Keratinocyte (primary cell): Measurements from ENCODE around the gene SEMA4A. TPM values are rescaled to one million over a fixed set of nuclear protein-coding genes. Genes with fewer than 3 reads are reported as not detected.

ENCODE experiments used
- DNase-seq: peaks from one replicate; pipeline ENCODE4 v3.0.0-alpha.2; 2011; ENCODE audit warnings: low read depth, missing footprints, low spot score
- FAIRE-seq: peaks from 2 replicates; lab custom pipeline; 2011; peaks lifted over from hg19 to GRCh38; lab: Jason Lieb, UNC
- H2AFZ ChIP-seq: 2 replicates; pipeline ENCODE4 v1.6.0; 2012; ENCODE audit warnings: low read length, control low read depth, inconsistent platforms; ENCODE audit not compliant: control insufficient read depth
- H3K27ac ChIP-seq: 2 replicates; pipeline ENCODE4 v1.5.1; 2011; ENCODE audit warnings: low read length; ENCODE audit not compliant: control insufficient read depth, insufficient read depth
- H3K27me3 ChIP-seq: 3 replicates; pipeline ENCODE4 v1.6.0; 2011; ENCODE audit warnings: low read length; ENCODE audit not compliant: control insufficient read depth, insufficient read depth; ENCODE audit errors: extremely low read depth
- H3K36me3 ChIP-seq, 2 experiments: 2 replicates in 1 of 2; 3 replicates in 1 of 2; pipeline ENCODE4 v1.5.1; 2011; ENCODE audit warnings: low read length in 2 of 2, mild to moderate bottlenecking in 1 of 2; ENCODE audit not compliant: control insufficient read depth in 2 of 2, insufficient read depth in 2 of 2; ENCODE audit errors: extremely low read depth in 1 of 2
- H3K4me1 ChIP-seq: 3 replicates; pipeline ENCODE4 v1.5.1; 2011; ENCODE audit warnings: low read length; ENCODE audit not compliant: control insufficient read depth, insufficient read depth; ENCODE audit errors: extremely low read depth
- H3K4me2 ChIP-seq: 3 replicates; pipeline ENCODE4 v1.6.0; 2011; ENCODE audit warnings: low read depth, low read length; ENCODE audit not compliant: control insufficient read depth, insufficient read depth; ENCODE audit errors: extremely low read depth
- H3K4me3 ChIP-seq, 3 experiments: fragments of 200-600 bp in 1 of 3; sonication (generic) in 1 of 3; 2 replicates in 2 of 3; 3 replicates in 1 of 3; pipeline ENCODE4 v1.5.1; 2011 to 2016; ENCODE audit warnings: low read length in 3 of 3, mild to moderate bottlenecking in 3 of 3, control low read depth in 2 of 3, inconsistent platforms in 1 of 3, low read depth in 1 of 3, mixed read lengths in 1 of 3, mixed run types in 1 of 3, moderate library complexity in 1 of 3; ENCODE audit not compliant: control insufficient read depth in 2 of 3, insufficient read depth in 2 of 3; ENCODE audit errors: extremely low read depth in 1 of 3
- H3K79me2 ChIP-seq: 2 replicates; pipeline ENCODE4 v1.6.0; 2012; ENCODE audit warnings: low read length; ENCODE audit not compliant: control insufficient read depth, insufficient read depth
- H3K9ac ChIP-seq: 3 replicates; pipeline ENCODE4 v1.6.0; 2011; ENCODE audit warnings: low read length; ENCODE audit not compliant: control insufficient read depth, insufficient read depth; ENCODE audit errors: extremely low read depth
- H3K9me1 ChIP-seq: 3 replicates; pipeline ENCODE4 v1.6.0; 2011; ENCODE audit warnings: low read length; ENCODE audit not compliant: control insufficient read depth, insufficient read depth; ENCODE audit errors: extremely low read depth
- H3K9me3 ChIP-seq: 2 replicates; pipeline ENCODE4 v1.5.1; 2012; ENCODE audit warnings: low read depth, low read length; ENCODE audit not compliant: control insufficient read depth
- H4K20me1 ChIP-seq: 3 replicates; pipeline ENCODE4 v1.6.0; 2011; ENCODE audit warnings: low read length; ENCODE audit not compliant: control insufficient read depth, insufficient read depth; ENCODE audit errors: extremely low read depth
- EZH2 ChIP-seq: IDR thresholded peaks from one replicate; pipeline ENCODE4 v1.6.1; 2012; ENCODE audit warnings: inconsistent platforms, mild to moderate bottlenecking, low read length, moderate library complexity
- dilution Hi-C: fragments of 300-500 bp; cut with MboI; formaldehyde crosslinking; loops from one replicate; pipeline ENCODE4 v1.7.0; 2020; ENCODE audit warnings: low sequenced_read_pairs; ENCODE audit not compliant: extremely low pct_ligation_motif_present
- polyA plus RNA-seq, 5 experiments: library from polyadenylated mRNA; depleted of rRNA in 3 of 5; stranded (reverse) in 3 of 5; stranded (forward) in 1 of 5; unstranded in 1 of 5; fragments of >200 nt; gene quantifications; 1 replicate in 1 of 5; 2 replicates in 3 of 5; 3 replicates in 1 of 5; pipeline versions ENCODE4 v1.2.1 to v1.2.3, GENCODE V29; 2011 to 2012; ENCODE audit warnings: missing spikeins in 2 of 5, low read depth in 1 of 5, low replicate concordance in 1 of 5
- TF ChIP-seq, protein P1 (sequence below), 3 experiments: IDR thresholded peaks in 1 of 3; conservative IDR thresholded peaks in 1 of 3; optimal IDR thresholded peaks in 1 of 3; 2 replicates in 2 of 3; 3 replicates in 1 of 3; pipeline versions ENCODE3 to v1.5.1; 2011; ENCODE audit warnings: low read length in 3 of 3, mild to moderate bottlenecking in 3 of 3, moderate library complexity in 2 of 3, control low read depth in 1 of 3, inconsistent platforms in 1 of 3; ENCODE audit not compliant: insufficient read depth in 2 of 3; ENCODE audit errors: extremely low read depth in 1 of 3

SEMA4A gene
- polyA plus RNA-seq, 1 donor (not counting 4 experiments of a cell fraction or from before 2014, with no cell fraction given): 7.9 TPM

DNA sequence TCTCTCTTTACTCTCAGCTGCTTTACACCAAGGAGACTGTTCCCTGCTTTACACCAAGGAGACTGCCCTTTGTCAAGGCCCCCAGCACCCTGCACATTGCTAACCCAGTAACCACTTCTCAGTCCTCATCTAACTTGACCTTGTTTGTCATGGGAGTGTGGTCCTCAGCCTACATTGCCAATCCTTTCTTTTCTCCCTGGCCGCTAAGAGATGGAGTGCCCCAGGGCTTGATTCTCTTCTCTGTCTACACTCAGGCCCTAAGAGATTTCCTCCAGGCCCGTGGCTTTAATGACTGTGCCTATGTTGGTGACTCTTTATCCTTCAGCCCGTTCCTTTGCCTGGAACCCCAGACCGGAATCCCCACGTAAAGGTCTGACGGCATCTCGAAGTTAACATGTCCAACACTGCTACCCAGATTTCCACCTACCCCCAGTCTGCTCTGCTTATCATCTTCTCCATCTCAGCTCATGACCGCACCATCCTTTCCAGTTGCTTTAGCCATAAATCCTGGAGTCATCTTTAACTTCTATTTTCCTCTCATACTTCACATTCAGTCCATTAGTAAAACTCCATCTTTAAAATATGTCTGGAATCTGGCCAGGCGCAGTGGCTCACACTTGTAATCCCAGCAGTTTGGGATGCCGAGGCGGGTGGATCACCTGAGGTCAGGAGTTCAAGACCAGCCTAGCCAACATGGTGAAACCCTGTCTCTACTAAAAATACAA lies 9.5 kb upstream of the SEMA4A start:
- Histone ChIP-seq H2AFZ (no peak overlapping the region), H3K36me3 (peaks cover 9 to 13% of the 10 kb centered on the region in 2 experiments), H3K4me2 (no peak overlapping the region), H3K9me3 (no peaks in the 10 kb centered on the region), H3K79me2 (no peaks in the 10 kb centered on the region), H4K20me1 (no peaks in the 10 kb centered on the region), H3K27ac (no peak overlapping the region), H3K27me3 (peaks cover 2% of the 10 kb centered on the region), H3K9ac (no peak overlapping the region), H3K4me3 (no peak overlapping the region), H3K9me1 (no peaks in the 10 kb centered on the region), H3K4me1 (peaks cover 10% of the 10 kb centered on the region)
- no peak for FAIRE-seq
- DNase-seq: no peak
- dilution Hi-C loops: no loop called here
- no peak for TF ChIP-seq EZH2
- TF ChIP-seq, protein P1, sequence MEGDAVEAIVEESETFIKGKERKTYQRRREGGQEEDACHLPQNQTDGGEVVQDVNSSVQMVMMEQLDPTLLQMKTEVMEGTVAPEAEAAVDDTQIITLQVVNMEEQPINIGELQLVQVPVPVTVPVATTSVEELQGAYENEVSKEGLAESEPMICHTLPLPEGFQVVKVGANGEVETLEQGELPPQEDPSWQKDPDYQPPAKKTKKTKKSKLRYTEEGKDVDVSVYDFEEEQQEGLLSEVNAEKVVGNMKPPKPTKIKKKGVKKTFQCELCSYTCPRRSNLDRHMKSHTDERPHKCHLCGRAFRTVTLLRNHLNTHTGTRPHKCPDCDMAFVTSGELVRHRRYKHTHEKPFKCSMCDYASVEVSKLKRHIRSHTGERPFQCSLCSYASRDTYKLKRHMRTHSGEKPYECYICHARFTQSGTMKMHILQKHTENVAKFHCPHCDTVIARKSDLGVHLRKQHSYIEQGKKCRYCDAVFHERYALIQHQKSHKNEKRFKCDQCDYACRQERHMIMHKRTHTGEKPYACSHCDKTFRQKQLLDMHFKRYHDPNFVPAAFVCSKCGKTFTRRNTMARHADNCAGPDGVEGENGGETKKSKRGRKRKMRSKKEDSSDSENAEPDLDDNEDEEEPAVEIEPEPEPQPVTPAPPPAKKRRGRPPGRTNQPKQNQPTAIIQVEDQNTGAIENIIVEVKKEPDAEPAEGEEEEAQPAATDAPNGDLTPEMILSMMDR (optimal IDR thresholded peaks at IDR 0.05 in 1 of 3, IDR thresholded peaks at IDR 0.05 in 1 of 3, conservative IDR thresholded peaks at IDR 0.05 in 1 of 3; ENCODE audit: extremely low read depth in 1 of 3, insufficient read depth in 2 of 3, low read length in 3 of 3): no peak

DNA sequence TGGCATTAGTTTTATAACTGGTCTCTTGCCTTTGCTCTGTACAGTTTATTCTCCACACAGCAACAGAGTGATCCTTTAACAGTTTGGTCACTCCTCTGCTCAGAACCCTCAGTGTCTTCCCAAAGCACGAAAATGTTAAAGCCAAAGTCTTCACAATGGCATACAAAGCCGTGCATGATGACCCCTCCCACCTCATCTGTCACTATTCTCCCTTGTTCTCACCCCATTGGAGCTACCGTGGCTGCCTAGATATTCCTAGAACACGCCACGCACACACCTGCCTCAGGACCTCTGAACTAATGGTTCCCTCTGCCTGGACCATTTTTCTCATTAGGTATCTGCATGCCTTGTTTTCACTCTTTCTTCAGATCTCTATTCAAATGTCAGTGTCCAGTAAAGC lies 8.6 kb upstream of the SEMA4A start:
- no peak for DNase-seq
- dilution Hi-C loops: no loop called here
- peaks cover 4% of the 10 kb centered on the region for H3K27me3 ChIP-seq
- H3K9ac ChIP-seq: no peak overlapping the region
- TF ChIP-seq EZH2: no peak
- TF ChIP-seq, protein P1 (optimal IDR thresholded peaks at IDR 0.05 in 1 of 3, IDR thresholded peaks at IDR 0.05 in 1 of 3, conservative IDR thresholded peaks at IDR 0.05 in 1 of 3; ENCODE audit: extremely low read depth in 1 of 3, insufficient read depth in 2 of 3, low read length in 3 of 3): no peak
- H3K9me3 ChIP-seq: no peaks in the 10 kb centered on the region
- H3K36me3 ChIP-seq: peaks cover 7 to 12% of the 10 kb centered on the region in 2 experiments
- H3K4me3 ChIP-seq: no peak overlapping the region
- no peaks in the 10 kb centered on the region for H4K20me1 ChIP-seq
- H2AFZ ChIP-seq: no peak overlapping the region
- FAIRE-seq: no peak
- H3K79me2 ChIP-seq: no peaks in the 10 kb centered on the region
- H3K27ac ChIP-seq: no peak overlapping the region
- H3K4me1 ChIP-seq: peaks cover 10% of the 10 kb centered on the region
- no peak overlapping the region for H3K4me2 ChIP-seq
- H3K9me1 ChIP-seq: no peaks in the 10 kb centered on the region
